Measurements from ENCODE around the gene EXD2. TPM values are rescaled to one million over a fixed set of nuclear protein-coding genes. Genes with fewer than 3 reads are reported as not detected.

Gene EXD2
- total RNA-seq, 1 experiment from 2014 or later = 26.2 TPM

- TF ChIP-seq USF1 (CRISPR knock-in tag; IDR thresholded peaks at IDR 0.05) (no peak), RORB (CRISPR knock-in tag; IDR thresholded peaks at IDR 0.05) (no peak), SP1 (CRISPR knock-in tag; conservative IDR thresholded peaks at IDR 0.05) (no peak), NR1H2 (CRISPR knock-in tag; IDR thresholded peaks at IDR 0.05) (no peak), MLX (CRISPR knock-in tag; IDR thresholded peaks at IDR 0.05) (no peak), MYBL2 (CRISPR knock-in tag; IDR thresholded peaks at IDR 0.05) (no peak), GRHL2 (CRISPR knock-in tag; IDR thresholded peaks at IDR 0.05; ENCODE audit: insufficient replicate concordance, severe bottlenecking) (no peak), TEAD1 (CRISPR knock-in tag; IDR thresholded peaks at IDR 0.05) (no peak), NFE2L1 (CRISPR knock-in tag; IDR thresholded peaks at IDR 0.05) (no peak)
Measured at GRCh38 chr14:69252851-69253250, 61.6 kb downstream of the EXD2 start (continued).

GRCh38 chr14:69259168-69259526 lies 67.8 kb downstream of the EXD2 start:
- H3K36me3 Mint-ChIP-seq = no peaks in the 10 kb centered on the region
- peaks cover 57% of the 10 kb centered on the region for H3K27me3 Mint-ChIP-seq (ENCODE audit: low read depth)
- no peaks in the 10 kb centered on the region for H3K9me3 Mint-ChIP-seq
- ChIA-PET CTCF (interaction anchor here (0.5 to 5.7 kb wide), 14 partner anchors 12 to 244 kb away, joined by 3 to 56 read pairs (median 4); partner anchors contain the start of gene DCAF5), POLR2A (interaction anchor here (0.6 to 1.1 kb wide), 2 partner anchors 68 to 139 kb away, joined by 3 to 4 read pairs; partner anchors contain the start of genes ERH, EXD2 and SLC39A9)
- H3K4me1 Mint-ChIP-seq = peaks cover 21% of the 10 kb centered on the region
- H3K4me3 Mint-ChIP-seq = peak overlapping the region; percentile 71
- ATAC-seq (no peak), DNase-seq (ENCODE audit: low spot score) (no peak)
- TF ChIP-seq TCF7 (CRISPR knock-in tag; IDR thresholded peaks at IDR 0.05; ENCODE audit: low read depth) (no peak), MYBL2 (CRISPR knock-in tag; IDR thresholded peaks at IDR 0.05) (no peak), ZNF121 (CRISPR knock-in tag; IDR thresholded peaks at IDR 0.05) (no peak), ELF4 (CRISPR knock-in tag; IDR thresholded peaks at IDR 0.05; ENCODE audit: low read depth) (no peak), ZNF396 (CRISPR knock-in tag; IDR thresholded peaks at IDR 0.05; ENCODE audit: borderline replicate concordance) (no peak), SP1 (CRISPR knock-in tag; conservative IDR thresholded peaks at IDR 0.05) (no peak; the same call in 1 of the 2 replicates), ESRRA (CRISPR knock-in tag; IDR thresholded peaks at IDR 0.05; ENCODE audit: borderline replicate concordance) (no peak), ARID4B (CRISPR knock-in tag; IDR thresholded peaks at IDR 0.05; ENCODE audit: borderline replicate concordance) (no peak), FOXJ3 (CRISPR knock-in tag; IDR thresholded peaks at IDR 0.05; ENCODE audit: borderline replicate concordance) (no peak)
- no peak overlapping the region for H3K27ac Mint-ChIP-seq

- peaks cover 21% of the 10 kb centered on the region for H3K4me1 Mint-ChIP-seq
- H3K27ac Mint-ChIP-seq = no peak within 1 kb of the TSS
- peaks cover 57% of the 10 kb centered on the region for H3K27me3 Mint-ChIP-seq (ENCODE audit: low read depth)
- DNase-seq (ENCODE audit: low spot score) = peak; percentile 69
- CTCF ChIA-PET = interaction anchor here (0.5 to 5.7 kb wide), 22 partner anchors 12 to 361 kb away, joined by 3 to 56 read pairs (median 4); partner anchors contain the start of gene DCAF5
- TF ChIP-seq ESRRA (CRISPR knock-in tag; IDR thresholded peaks at IDR 0.05; ENCODE audit: borderline replicate concordance) (0 out of 2 replicates have a peak, but pooled peaks have one; percentile 25), ZNF317 (CRISPR knock-in tag; IDR thresholded peaks at IDR 0.05; ENCODE audit: borderline replicate concordance, low read depth) (no peak), FOXP1 (CRISPR knock-in tag; IDR thresholded peaks at IDR 0.05; ENCODE audit: borderline replicate concordance) (0 out of 2 replicates have a peak, but pooled peaks have one; percentile 2), HMGXB4 (CRISPR knock-in tag; IDR thresholded peaks at IDR 0.05) (peak; percentile 55; the same call in 1 of the 2 replicates), E2F1 (CRISPR knock-in tag; IDR thresholded peaks at IDR 0.05) (no peak), ZNF232 (CRISPR knock-in tag; IDR thresholded peaks at IDR 0.05) (0 out of 2 replicates have a peak, but pooled peaks have one; percentile 52)
- H3K9me3 Mint-ChIP-seq = no peaks in the 10 kb centered on the region
- POLR2A ChIA-PET = interaction anchor here (0.6 to 1.1 kb wide), 2 partner anchors 68 to 138 kb away, joined by 3 to 4 read pairs; partner anchors contain the start of genes ERH, EXD2 and SLC39A9
- H3K36me3 Mint-ChIP-seq = no peaks in the 10 kb centered on the region
- peak; percentile 23 for ATAC-seq
- peak within 1 kb of the TSS; percentile 79 for H3K4me3 Mint-ChIP-seq
Measured at GRCh38 chr14:69259527-69260189, 68.4 kb downstream of the EXD2 start, which contains the start of gene GALNT16. Gene GALNT16 (plus strand): TSS chr14:69260158. CDS start chr14:69260291, 133 bp downstream.
